ENCODE data around the gene TMEM183A. TPM values are rescaled to one million over a fixed set of nuclear protein-coding genes. Genes with fewer than 3 reads are reported as not detected.

Gene TMEM183A
- total RNA-seq, 4 donors from 2014 or later, result 104 to 253 (median 111) TPM

DNA sequence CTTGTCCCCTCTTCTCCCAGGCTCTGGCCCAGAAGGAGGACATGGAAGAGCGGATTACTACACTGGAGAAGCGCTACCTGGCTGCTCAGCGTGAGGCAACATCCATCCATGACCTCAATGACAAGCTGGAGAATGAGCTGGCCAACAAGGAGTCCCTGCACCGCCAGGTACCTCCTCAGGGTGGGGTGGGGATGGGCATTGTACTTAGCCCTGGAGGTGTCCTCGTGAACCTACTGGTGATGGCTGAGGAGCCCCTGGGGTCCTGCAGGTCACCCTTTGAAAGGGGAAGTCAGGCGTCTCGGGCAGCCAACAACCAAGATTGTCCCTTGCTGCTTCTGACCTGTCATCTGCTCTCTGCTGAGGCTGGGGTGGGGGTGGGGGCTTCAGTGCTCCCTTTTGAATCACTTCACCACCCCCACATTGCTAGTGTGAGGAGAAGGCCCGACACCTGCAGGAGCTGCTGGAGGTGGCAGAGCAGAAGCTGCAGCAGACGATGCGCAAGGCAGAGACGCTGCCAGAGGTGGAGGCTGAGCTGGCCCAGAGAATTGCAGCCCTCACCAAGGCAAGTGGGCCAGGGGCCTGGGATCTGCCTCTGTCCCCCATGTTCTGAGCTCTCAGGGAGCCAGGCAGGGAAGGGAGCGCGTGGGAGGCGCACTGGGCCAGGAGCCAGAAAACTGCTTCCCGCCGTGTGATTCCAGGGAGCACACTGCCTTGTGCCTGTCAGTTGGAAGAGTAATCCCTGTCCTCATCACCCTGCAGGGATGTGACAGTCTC, 38.8 kb downstream of the TMEM183A start:
- intact Hi-C loops (cut with DNase I; ENCODE audit: low total_unique reads), result no loop called here
- TF ChIP-seq EP300 (IDR thresholded peaks at IDR 0.05; ENCODE audit: low read depth) (no peak), POLR2A (IDR thresholded peaks at IDR 0.05) (no peak), POLR2AphosphoS5 (IDR thresholded peaks at IDR 0.05) (no peak)
- TF ChIP-seq, protein P1, sequence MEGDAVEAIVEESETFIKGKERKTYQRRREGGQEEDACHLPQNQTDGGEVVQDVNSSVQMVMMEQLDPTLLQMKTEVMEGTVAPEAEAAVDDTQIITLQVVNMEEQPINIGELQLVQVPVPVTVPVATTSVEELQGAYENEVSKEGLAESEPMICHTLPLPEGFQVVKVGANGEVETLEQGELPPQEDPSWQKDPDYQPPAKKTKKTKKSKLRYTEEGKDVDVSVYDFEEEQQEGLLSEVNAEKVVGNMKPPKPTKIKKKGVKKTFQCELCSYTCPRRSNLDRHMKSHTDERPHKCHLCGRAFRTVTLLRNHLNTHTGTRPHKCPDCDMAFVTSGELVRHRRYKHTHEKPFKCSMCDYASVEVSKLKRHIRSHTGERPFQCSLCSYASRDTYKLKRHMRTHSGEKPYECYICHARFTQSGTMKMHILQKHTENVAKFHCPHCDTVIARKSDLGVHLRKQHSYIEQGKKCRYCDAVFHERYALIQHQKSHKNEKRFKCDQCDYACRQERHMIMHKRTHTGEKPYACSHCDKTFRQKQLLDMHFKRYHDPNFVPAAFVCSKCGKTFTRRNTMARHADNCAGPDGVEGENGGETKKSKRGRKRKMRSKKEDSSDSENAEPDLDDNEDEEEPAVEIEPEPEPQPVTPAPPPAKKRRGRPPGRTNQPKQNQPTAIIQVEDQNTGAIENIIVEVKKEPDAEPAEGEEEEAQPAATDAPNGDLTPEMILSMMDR (IDR thresholded peaks at IDR 0.05), result no peak
- peaks cover 8% of the 10 kb centered on the region for H3K27me3 ChIP-seq
- WGBS, 2 donors (ENCODE audit: low coverage in 1 of 2), result 78% methylated on average over 14 of the region's 16 CpGs; no CpG with 5 or more reads in 1 of the 2 donors
- no peaks in the 10 kb centered on the region for H3K4me1 ChIP-seq
- no peak for DNase-seq
- in situ Hi-C loops (cut with MboI; ENCODE audit: low pct_ligation_motif_present in 1 of 4, low pct_unique_long_range_greater_than_20kb in 1 of 4, low sequenced_read_pairs in 3 of 4), result no loop called here
- H3K36me3 ChIP-seq, result no peaks in the 10 kb centered on the region
- H3K27ac ChIP-seq, result no peak overlapping the region
- H3K9me3 ChIP-seq, result no peaks in the 10 kb centered on the region
- no peak overlapping the region for H3K4me3 ChIP-seq

DNA sequence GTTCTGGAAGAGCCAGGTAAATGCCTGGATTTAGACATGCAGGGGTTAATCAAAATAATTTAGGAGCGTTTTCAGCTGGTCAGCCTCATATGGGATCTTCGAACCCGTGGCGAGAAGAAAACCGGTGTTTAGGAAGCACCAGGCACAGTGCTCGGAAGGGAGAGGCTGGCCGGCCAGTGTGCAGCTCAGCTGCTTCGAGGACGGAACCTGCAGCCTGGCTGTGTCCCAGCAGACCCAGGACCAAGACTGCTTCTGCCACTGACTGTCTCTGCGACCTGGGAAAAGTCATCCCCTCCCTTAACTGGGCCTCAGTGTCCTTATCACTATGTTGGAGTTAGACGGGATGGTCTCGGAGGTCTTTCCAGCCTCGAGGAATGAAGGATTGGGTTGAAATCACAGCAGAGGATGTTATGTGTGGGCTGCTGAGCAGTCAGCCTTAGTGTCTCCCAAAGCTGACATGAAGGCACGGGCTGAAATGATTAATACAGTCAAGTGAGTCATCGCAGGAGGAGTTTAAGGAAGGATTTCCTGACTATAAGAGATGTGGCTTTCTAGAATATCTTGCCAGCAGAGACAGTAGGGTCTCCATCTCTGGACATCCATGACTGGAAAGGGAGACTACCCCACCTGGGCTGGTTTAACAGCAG, 39.9 kb downstream of the TMEM183A start:
- no peaks in the 10 kb centered on the region for H3K4me1 ChIP-seq
- no peak for DNase-seq
- no peaks in the 10 kb centered on the region for H3K36me3 ChIP-seq
- H3K9me3 ChIP-seq, result no peaks in the 10 kb centered on the region
- 50 to 76% methylated on average over 9 to 15 of the region's 15 CpGs for WGBS, 2 donors (ENCODE audit: low coverage in 1 of 2)
- H3K4me3 ChIP-seq, result no peak overlapping the region
- H3K27me3 ChIP-seq, result peaks cover 8% of the 10 kb centered on the region
- intact Hi-C loops (cut with DNase I; ENCODE audit: low total_unique reads) (no loop called here), in situ Hi-C loops (cut with MboI; ENCODE audit: low pct_ligation_motif_present in 1 of 4, low pct_unique_long_range_greater_than_20kb in 1 of 4, low sequenced_read_pairs in 3 of 4) (no loop called here)
- no peak overlapping the region for H3K27ac ChIP-seq
- TF ChIP-seq, protein P1 (IDR thresholded peaks at IDR 0.05), result no peak
- no peak for TF ChIP-seq EP300 (IDR thresholded peaks at IDR 0.05; ENCODE audit: low read depth)

DNA sequence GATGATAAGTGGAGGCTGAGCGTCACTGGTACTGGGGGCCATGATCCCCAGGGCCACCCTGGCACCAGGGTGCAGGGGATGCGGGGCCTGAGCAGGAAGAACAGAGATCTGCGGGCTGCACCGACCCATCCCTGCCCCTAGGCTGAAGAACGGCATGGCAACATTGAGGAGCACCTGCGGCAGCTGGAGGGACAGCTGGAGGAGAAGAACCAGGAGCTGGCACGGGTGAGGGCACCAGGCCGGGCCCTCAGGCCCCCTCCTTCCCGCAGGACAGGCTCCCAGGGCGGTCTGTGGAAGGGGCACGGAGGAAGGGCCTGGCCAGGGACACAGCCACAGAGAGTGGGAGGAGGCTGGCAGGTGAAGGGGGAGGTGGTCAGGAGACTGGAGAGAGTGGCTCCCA, 40.9 kb downstream of the TMEM183A start:
- in situ Hi-C loops (cut with MboI; ENCODE audit: low pct_ligation_motif_present in 1 of 4, low pct_unique_long_range_greater_than_20kb in 1 of 4, low sequenced_read_pairs in 3 of 4) (no loop called here), intact Hi-C loops (cut with DNase I; ENCODE audit: low total_unique reads) (no loop called here)
- WGBS, 2 donors (ENCODE audit: low coverage in 1 of 2), result 81% methylated on average over 11 of the region's 11 CpGs; no CpG with 5 or more reads in 1 of the 2 donors
- H3K4me3 ChIP-seq, result no peak overlapping the region
- TF ChIP-seq POLR2A (IDR thresholded peaks at IDR 0.05), result no peak
- TF ChIP-seq, protein P1 (IDR thresholded peaks at IDR 0.05), result no peak
- no peak for TF ChIP-seq POLR2AphosphoS5 (IDR thresholded peaks at IDR 0.05)
- no peak for TF ChIP-seq EP300 (IDR thresholded peaks at IDR 0.05; ENCODE audit: low read depth)
- H3K9me3 ChIP-seq, result no peaks in the 10 kb centered on the region
- no peak overlapping the region for H3K27ac ChIP-seq
- no peaks in the 10 kb centered on the region for H3K36me3 ChIP-seq
- H3K27me3 ChIP-seq, result peaks cover 8% of the 10 kb centered on the region
- no peak for DNase-seq
- no peaks in the 10 kb centered on the region for H3K4me1 ChIP-seq

DNA sequence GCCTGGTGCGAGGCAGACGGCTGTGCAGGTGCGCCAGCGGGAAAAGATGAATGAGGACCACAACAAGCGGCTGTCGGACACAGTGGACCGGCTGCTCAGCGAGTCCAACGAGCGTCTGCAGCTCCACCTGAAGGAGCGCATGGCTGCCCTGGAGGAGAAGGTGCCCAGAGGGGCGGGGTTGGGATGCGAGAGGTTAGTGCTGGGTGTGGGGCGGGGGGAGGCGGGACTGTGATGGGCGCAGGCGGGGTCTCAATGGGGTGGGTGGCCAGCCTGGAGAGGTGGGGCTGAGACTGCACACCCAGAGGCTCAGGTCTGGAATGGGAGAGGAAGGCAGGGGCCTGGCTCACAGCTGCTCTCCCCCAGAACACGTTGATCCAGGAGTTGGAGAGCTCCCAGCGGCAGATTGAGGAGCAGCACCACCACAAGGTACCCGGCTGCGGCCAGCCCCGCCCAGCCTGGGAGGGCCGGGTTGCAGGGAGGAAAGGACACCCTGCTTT, 41.4 kb downstream of the TMEM183A start:
- peaks cover 8% of the 10 kb centered on the region for H3K27me3 ChIP-seq
- H3K4me1 ChIP-seq, result no peaks in the 10 kb centered on the region
- intact Hi-C loops (cut with DNase I; ENCODE audit: low total_unique reads) (no loop called here), in situ Hi-C loops (cut with MboI; ENCODE audit: low pct_ligation_motif_present in 1 of 4, low pct_unique_long_range_greater_than_20kb in 1 of 4, low sequenced_read_pairs in 3 of 4) (no loop called here)
- H3K4me3 ChIP-seq, result no peak overlapping the region
- 68% methylated on average over 23 of the region's 23 CpGs; no CpG with 5 or more reads in 1 of the 2 donors for WGBS, 2 donors (ENCODE audit: low coverage in 1 of 2)
- no peaks in the 10 kb centered on the region for H3K9me3 ChIP-seq
- H3K27ac ChIP-seq, result no peak overlapping the region
- no peak for DNase-seq
- TF ChIP-seq POLR2AphosphoS5 (IDR thresholded peaks at IDR 0.05), result no peak
- TF ChIP-seq EP300 (IDR thresholded peaks at IDR 0.05; ENCODE audit: low read depth), result no peak
- no peak for TF ChIP-seq POLR2A (IDR thresholded peaks at IDR 0.05)
- TF ChIP-seq, protein P1 (IDR thresholded peaks at IDR 0.05), result no peak
- no peaks in the 10 kb centered on the region for H3K36me3 ChIP-seq

Measured in transverse colon (tissue), 4 donors.